ENCODE data around the gene MIR17HG. TPM values are rescaled to one million over a fixed set of nuclear protein-coding genes. Genes with fewer than 3 reads are reported as not detected.

The MIR17HG gene
- polyA plus RNA-seq, 1 donor from 2014 or later: 0.79 TPM

DNA sequence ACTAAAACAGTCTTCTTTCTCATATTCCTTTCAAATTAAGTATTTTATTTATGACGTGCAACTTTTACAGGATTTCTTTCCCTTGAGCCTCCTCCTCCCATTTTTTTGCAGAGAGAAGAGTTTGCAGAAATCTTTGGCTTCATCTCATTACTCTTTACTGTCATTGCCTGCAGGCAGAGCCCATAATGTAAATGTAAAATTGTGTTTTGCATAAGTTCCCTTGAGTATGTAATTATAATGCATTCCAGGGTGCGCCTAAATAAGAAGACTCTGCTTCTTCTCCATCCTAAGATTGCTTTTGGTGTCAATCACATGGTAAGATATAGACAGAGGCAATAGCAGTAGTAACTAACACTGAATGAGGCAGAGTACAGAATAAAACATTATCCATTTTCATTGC is 23.0 kb downstream of the MIR17HG start:
- H3K27ac ChIP-seq (ENCODE audit: low read length): peak overlapping the region; percentile 21
- H2AFZ ChIP-seq (ENCODE audit: low read depth, low read length): no peak overlapping the region
- H3K4me2 ChIP-seq (ENCODE audit: low read length): peak overlapping the region; percentile 17
- H3K36me3 ChIP-seq (ENCODE audit: insufficient read depth, low read length): no peaks in the 10 kb centered on the region
- H3K9me2 ChIP-seq (ENCODE audit: insufficient read depth, low read length): no peaks in the 10 kb centered on the region
- no peak overlapping the region for H3K9ac ChIP-seq (ENCODE audit: low read length)
- H3K27me3 ChIP-seq (ENCODE audit: insufficient read depth, low read depth, low read length): no peaks in the 10 kb centered on the region
- no peaks in the 10 kb centered on the region for H3K9me3 ChIP-seq (ENCODE audit: low read length)
- no peaks in the 10 kb centered on the region for H3F3A ChIP-seq (ENCODE audit: insufficient read depth, low read length, poor library complexity, severe bottlenecking)
- TF ChIP-seq TAF1 (IDR thresholded peaks at IDR 0.05; ENCODE audit: low read depth) (no peak), EP300 (conservative IDR thresholded peaks at IDR 0.05; ENCODE audit: poor library complexity, severe bottlenecking) (no peak), POLR2AphosphoS5 (IDR thresholded peaks at IDR 0.05) (no peak), MXI1 (conservative IDR thresholded peaks at IDR 0.05; ENCODE audit: poor library complexity, severe bottlenecking) (no peak)
- peak overlapping the region; percentile 28 for H3K4me3 ChIP-seq (ENCODE audit: low read length)
- H3K79me2 ChIP-seq (replicated peaks; ENCODE audit: insufficient read depth, low read length): no peaks in the 10 kb centered on the region
- H4K20me1 ChIP-seq (ENCODE audit: insufficient read depth): no peaks in the 10 kb centered on the region

GRCh38 chr13:91372911-91373310 is 25.4 kb downstream of the MIR17HG start:
- H3K27me3 ChIP-seq (ENCODE audit: insufficient read depth, low read depth, low read length): no peaks in the 10 kb centered on the region
- H3K4me2 ChIP-seq (ENCODE audit: low read length): no peak overlapping the region
- H2AFZ ChIP-seq (ENCODE audit: low read depth, low read length): no peak overlapping the region
- no peaks in the 10 kb centered on the region for H3K9me2 ChIP-seq (ENCODE audit: insufficient read depth, low read length)
- TF ChIP-seq POLR2AphosphoS5 (IDR thresholded peaks at IDR 0.05) (no peak), MXI1 (conservative IDR thresholded peaks at IDR 0.05; ENCODE audit: poor library complexity, severe bottlenecking) (no peak), EZH2 (IDR thresholded peaks at IDR 0.05; ENCODE audit: borderline replicate concordance, insufficient read depth, low read length, poor library complexity, severe bottlenecking) (no peak), TAF1 (IDR thresholded peaks at IDR 0.05; ENCODE audit: low read depth) (no peak), SMC3 (conservative IDR thresholded peaks at IDR 0.05; ENCODE audit: poor library complexity) (no peak), RAD21 (conservative IDR thresholded peaks at IDR 0.05) (no peak), EP300 (conservative IDR thresholded peaks at IDR 0.05; ENCODE audit: poor library complexity, severe bottlenecking) (no peak)
- TF ChIP-seq, protein P1, sequence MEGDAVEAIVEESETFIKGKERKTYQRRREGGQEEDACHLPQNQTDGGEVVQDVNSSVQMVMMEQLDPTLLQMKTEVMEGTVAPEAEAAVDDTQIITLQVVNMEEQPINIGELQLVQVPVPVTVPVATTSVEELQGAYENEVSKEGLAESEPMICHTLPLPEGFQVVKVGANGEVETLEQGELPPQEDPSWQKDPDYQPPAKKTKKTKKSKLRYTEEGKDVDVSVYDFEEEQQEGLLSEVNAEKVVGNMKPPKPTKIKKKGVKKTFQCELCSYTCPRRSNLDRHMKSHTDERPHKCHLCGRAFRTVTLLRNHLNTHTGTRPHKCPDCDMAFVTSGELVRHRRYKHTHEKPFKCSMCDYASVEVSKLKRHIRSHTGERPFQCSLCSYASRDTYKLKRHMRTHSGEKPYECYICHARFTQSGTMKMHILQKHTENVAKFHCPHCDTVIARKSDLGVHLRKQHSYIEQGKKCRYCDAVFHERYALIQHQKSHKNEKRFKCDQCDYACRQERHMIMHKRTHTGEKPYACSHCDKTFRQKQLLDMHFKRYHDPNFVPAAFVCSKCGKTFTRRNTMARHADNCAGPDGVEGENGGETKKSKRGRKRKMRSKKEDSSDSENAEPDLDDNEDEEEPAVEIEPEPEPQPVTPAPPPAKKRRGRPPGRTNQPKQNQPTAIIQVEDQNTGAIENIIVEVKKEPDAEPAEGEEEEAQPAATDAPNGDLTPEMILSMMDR (IDR thresholded peaks at IDR 0.05; ENCODE audit: poor library complexity, severe bottlenecking): no peak
- TF ChIP-seq, protein P2, sequence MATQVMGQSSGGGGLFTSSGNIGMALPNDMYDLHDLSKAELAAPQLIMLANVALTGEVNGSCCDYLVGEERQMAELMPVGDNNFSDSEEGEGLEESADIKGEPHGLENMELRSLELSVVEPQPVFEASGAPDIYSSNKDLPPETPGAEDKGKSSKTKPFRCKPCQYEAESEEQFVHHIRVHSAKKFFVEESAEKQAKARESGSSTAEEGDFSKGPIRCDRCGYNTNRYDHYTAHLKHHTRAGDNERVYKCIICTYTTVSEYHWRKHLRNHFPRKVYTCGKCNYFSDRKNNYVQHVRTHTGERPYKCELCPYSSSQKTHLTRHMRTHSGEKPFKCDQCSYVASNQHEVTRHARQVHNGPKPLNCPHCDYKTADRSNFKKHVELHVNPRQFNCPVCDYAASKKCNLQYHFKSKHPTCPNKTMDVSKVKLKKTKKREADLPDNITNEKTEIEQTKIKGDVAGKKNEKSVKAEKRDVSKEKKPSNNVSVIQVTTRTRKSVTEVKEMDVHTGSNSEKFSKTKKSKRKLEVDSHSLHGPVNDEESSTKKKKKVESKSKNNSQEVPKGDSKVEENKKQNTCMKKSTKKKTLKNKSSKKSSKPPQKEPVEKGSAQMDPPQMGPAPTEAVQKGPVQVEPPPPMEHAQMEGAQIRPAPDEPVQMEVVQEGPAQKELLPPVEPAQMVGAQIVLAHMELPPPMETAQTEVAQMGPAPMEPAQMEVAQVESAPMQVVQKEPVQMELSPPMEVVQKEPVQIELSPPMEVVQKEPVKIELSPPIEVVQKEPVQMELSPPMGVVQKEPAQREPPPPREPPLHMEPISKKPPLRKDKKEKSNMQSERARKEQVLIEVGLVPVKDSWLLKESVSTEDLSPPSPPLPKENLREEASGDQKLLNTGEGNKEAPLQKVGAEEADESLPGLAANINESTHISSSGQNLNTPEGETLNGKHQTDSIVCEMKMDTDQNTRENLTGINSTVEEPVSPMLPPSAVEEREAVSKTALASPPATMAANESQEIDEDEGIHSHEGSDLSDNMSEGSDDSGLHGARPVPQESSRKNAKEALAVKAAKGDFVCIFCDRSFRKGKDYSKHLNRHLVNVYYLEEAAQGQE (IDR thresholded peaks at IDR 0.05; ENCODE audit: borderline replicate concordance): no peak
- H3K79me2 ChIP-seq (replicated peaks; ENCODE audit: insufficient read depth, low read length): no peaks in the 10 kb centered on the region
- no peak overlapping the region for H3K9ac ChIP-seq (ENCODE audit: low read length)
- no peaks in the 10 kb centered on the region for H4K20me1 ChIP-seq (ENCODE audit: insufficient read depth)
- H3K27ac ChIP-seq (ENCODE audit: low read length): no peak overlapping the region
- H3F3A ChIP-seq (ENCODE audit: insufficient read depth, low read length, poor library complexity, severe bottlenecking): no peaks in the 10 kb centered on the region
- H3K36me3 ChIP-seq (ENCODE audit: insufficient read depth, low read length): no peaks in the 10 kb centered on the region
- H3K9me3 ChIP-seq (ENCODE audit: low read length): no peaks in the 10 kb centered on the region
- no peak overlapping the region for H3K4me3 ChIP-seq (ENCODE audit: low read length)

All from neural cell (in vitro differentiated cells).